Kidney (tissue), 14 donors: ENCODE results near the gene DSG4. TPM values are rescaled to one million over a fixed set of nuclear protein-coding genes. Genes with fewer than 3 reads are reported as not detected.

ENCODE experiments used
- DNase-seq, 5 donors: peaks; one replicate each; pipeline ENCODE4 v3.0.0-alpha.2; 2013 to 2020
- FAIRE-seq: peaks from 2 replicates; lab custom pipeline; 2012; peaks lifted over from hg19 to GRCh38; lab: Jason Lieb, UNC
- H3K27ac ChIP-seq, 2 donors: one replicate each; pipeline ENCODE4 v1.7.0; 2013; ENCODE audit warnings: low read depth in 2 of 2, low read length in 2 of 2, inconsistent platforms in 1 of 2
- H3K27me3 ChIP-seq: one replicate; pipeline ENCODE4 v1.7.1; 2013; ENCODE audit warnings: low read length, inconsistent platforms; ENCODE audit not compliant: control insufficient read depth, insufficient read depth
- H3K36me3 ChIP-seq, 3 donors: one replicate each; pipeline versions ENCODE4 v1.7.0 to v1.7.1; 2013; ENCODE audit warnings: low read length in 3 of 3, control low read depth in 1 of 3, inconsistent platforms in 1 of 3; ENCODE audit not compliant: insufficient read depth in 3 of 3, control insufficient read depth in 2 of 3
- H3K4me1 ChIP-seq, 3 donors: one replicate each; pipeline versions ENCODE4 v1.7.0 to v1.7.1; 2013; ENCODE audit warnings: low read length in 3 of 3, inconsistent platforms in 1 of 3, low read depth in 1 of 3; ENCODE audit not compliant: control insufficient read depth in 2 of 3, insufficient read depth in 2 of 3
- H3K4me3 ChIP-seq, 3 donors: one replicate each; pipeline versions ENCODE4 v1.7.0 to v1.8.1; 2013; ENCODE audit warnings: low read length in 3 of 3, control low read depth in 1 of 3, inconsistent platforms in 1 of 3
- H3K9ac ChIP-seq, 3 donors: one replicate each; pipeline versions ENCODE4 v1.7.0 to v1.7.1; 2013; ENCODE audit warnings: low read length in 3 of 3, control low read depth in 1 of 3, inconsistent platforms in 1 of 3
- H3K9me3 ChIP-seq, 3 donors: one replicate each; pipeline versions ENCODE4 v1.7.0 to v1.7.1; 2013; ENCODE audit warnings: low read length in 3 of 3, control low read depth in 1 of 3, inconsistent platforms in 1 of 3; ENCODE audit not compliant: control insufficient read depth in 2 of 3, insufficient read depth in 1 of 3
- intact Hi-C: fragments of 100-400 bp; cut with DNase I; formaldehyde crosslinking; loops from one replicate; pipeline ENCODE4 v1.11.1; 2022
- polyA plus RNA-seq: library from polyadenylated mRNA; stranded (reverse); fragments of 350-450 nt; fragmentation: Illumina TruSeq; extraction: RNeasy Lipid Tissue Mini Kit (QIAGEN cat#74804); gene quantifications from one replicate; pipeline ENCODE4 v1.2.3, GENCODE V29; 2014; ENCODE audit warnings: low read depth, low replicate concordance; ENCODE audit not compliant: insufficient read depth
- total RNA-seq: library from RNA; stranded (reverse); fragmentation: NEBNext Ultra II Directional; extraction: Animal tissue kit (Norgen Biotek cat#: 25700); gene quantifications from one replicate; pipeline ENCODE4 v1.2.1, GENCODE V29; 2021
- TF ChIP-seq, protein P1 (sequence below): IDR thresholded peaks from 3 replicates; pipeline ENCODE4 v1.5.1; 2012; ENCODE audit warnings: mild to moderate bottlenecking, moderate library complexity, borderline replicate concordance; ENCODE audit not compliant: insufficient read depth; ENCODE audit errors: extremely low read depth
- donor health status: control.
- donor health status: control.
- donor health status: control.
- donor health status: control.
- donor health status: control.
- donor health status: DM: yes; HTN: yes; CAD: no.
- donor health status: Normal renal cell carcinoma (clear cell type).

Gene DSG4
- total and polyA plus RNA-seq, 2 donors from 2014 or later: not detected

GRCh38 chr18:31426021-31426420 is 49.4 kb downstream of the DSG4 start:
- TF ChIP-seq, protein P1, sequence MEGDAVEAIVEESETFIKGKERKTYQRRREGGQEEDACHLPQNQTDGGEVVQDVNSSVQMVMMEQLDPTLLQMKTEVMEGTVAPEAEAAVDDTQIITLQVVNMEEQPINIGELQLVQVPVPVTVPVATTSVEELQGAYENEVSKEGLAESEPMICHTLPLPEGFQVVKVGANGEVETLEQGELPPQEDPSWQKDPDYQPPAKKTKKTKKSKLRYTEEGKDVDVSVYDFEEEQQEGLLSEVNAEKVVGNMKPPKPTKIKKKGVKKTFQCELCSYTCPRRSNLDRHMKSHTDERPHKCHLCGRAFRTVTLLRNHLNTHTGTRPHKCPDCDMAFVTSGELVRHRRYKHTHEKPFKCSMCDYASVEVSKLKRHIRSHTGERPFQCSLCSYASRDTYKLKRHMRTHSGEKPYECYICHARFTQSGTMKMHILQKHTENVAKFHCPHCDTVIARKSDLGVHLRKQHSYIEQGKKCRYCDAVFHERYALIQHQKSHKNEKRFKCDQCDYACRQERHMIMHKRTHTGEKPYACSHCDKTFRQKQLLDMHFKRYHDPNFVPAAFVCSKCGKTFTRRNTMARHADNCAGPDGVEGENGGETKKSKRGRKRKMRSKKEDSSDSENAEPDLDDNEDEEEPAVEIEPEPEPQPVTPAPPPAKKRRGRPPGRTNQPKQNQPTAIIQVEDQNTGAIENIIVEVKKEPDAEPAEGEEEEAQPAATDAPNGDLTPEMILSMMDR: no peak
- intact Hi-C loops: no loop called here
- Histone ChIP-seq H3K27ac (no peak overlapping the region), H3K4me1 (no peaks in the 10 kb centered on the region), H3K9ac (no peak overlapping the region), H3K4me3 (no peak overlapping the region), H3K27me3 (no peaks in the 10 kb centered on the region), H3K36me3 (no peaks in the 10 kb centered on the region), H3K9me3 (no peaks in the 10 kb centered on the region)
- DNase-seq: no peak
- FAIRE-seq: no peak

DNA sequence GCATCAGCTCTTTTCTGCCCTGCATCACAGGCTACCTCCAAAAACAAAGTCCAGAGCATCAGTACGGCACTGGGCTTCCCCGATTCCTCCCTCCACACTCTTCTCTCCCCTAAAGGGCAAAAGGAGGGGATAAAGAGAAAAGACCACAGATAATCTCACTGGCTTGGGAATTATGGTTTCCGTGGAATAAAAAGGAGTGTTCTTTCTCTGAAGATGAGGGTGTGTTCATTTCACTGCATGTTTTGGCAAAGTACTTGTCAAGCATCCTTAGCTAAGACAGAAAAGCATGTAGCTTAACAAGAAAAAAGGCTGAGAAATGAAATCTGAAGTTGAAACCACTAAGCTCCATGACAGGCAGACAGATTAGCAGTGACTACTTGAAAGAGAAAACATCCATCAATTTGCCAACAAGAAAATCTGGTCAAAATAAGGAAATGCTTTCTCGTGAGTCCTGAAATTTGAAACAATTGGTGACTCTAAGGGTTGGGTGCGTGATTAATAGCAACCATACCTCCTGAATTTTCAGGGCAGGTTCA is 50.4 kb downstream of the DSG4 start:
- Histone ChIP-seq H3K27me3 (no peaks in the 10 kb centered on the region), H3K4me3 (no peak overlapping the region), H3K4me1 (no peaks in the 10 kb centered on the region), H3K27ac (no peak overlapping the region), H3K9ac (no peak overlapping the region), H3K9me3 (no peaks in the 10 kb centered on the region), H3K36me3 (no peaks in the 10 kb centered on the region)
- TF ChIP-seq, protein P1: no peak
- FAIRE-seq (no peak), DNase-seq (no peak)
- intact Hi-C loops: no loop called here

DNA sequence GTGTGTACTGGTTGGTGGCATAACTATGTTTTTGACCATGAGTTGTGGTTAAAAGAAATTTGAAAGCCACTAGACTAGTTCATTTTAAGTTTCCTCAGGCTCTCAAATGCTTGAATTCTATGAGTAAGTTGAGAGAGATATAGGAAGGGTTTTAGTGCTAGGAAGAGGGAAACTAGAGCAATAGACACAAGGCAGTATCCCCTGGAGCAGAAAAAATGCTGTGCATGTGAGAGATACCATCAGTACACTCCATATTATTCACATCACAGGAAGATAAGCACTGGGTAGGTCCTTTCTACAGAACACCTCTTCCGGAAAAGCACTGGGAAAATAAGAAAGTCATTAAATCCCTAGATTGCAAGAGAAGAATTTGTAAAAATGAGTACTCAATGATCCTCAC is 51.6 kb downstream of the DSG4 start:
- no peaks in the 10 kb centered on the region for H3K36me3 ChIP-seq
- no peaks in the 10 kb centered on the region for H3K4me1 ChIP-seq
- H3K27ac ChIP-seq: no peak overlapping the region
- FAIRE-seq (no peak), DNase-seq (no peak)
- TF ChIP-seq, protein P1: no peak
- H3K27me3 ChIP-seq: no peaks in the 10 kb centered on the region
- H3K9ac ChIP-seq: no peak overlapping the region
- intact Hi-C loops: no loop called here
- H3K4me3 ChIP-seq: no peak overlapping the region
- peaks cover 0 to 5% (median 0%) of the 10 kb centered on the region in 3 donors for H3K9me3 ChIP-seq

GRCh38 chr18:31429623-31430022 is 53.0 kb downstream of the DSG4 start:
- no peak for FAIRE-seq

More at GRCh38 chr18:31429623-31430022, 53.0 kb downstream of the DSG4 start:
- TF ChIP-seq, protein P1: no peak
- H3K4me1 ChIP-seq: no peaks in the 10 kb centered on the region
- H3K9ac ChIP-seq: no peak overlapping the region
- no peak overlapping the region for H3K4me3 ChIP-seq
- no peaks in the 10 kb centered on the region for H3K36me3 ChIP-seq
- H3K27ac ChIP-seq: no peak overlapping the region
- intact Hi-C loops: no loop called here
- DNase-seq: no peak
- no peaks in the 10 kb centered on the region for H3K27me3 ChIP-seq
- H3K9me3 ChIP-seq: peaks cover 0 to 5% (median 0%) of the 10 kb centered on the region in 3 donors
